Caco-2 (cell line): ENCODE results near the gene GPC5. TPM values are rescaled to one million over a fixed set of nuclear protein-coding genes. Genes with fewer than 3 reads are reported as not detected.

ENCODE experiments used
- BruUV-seq: library from RNA; stranded (reverse); fragments of 400-500 nt; replicated peaks from 2 replicates; lab custom pipeline; 2021; lab: Mats Ljungman, UMichigan
- CTCF ChIA-PET: fragments of 300-600 bp; sonication (Branson Sonifier 250); formaldehyde crosslinking; loops from one replicate; lab custom pipeline; 2022; ENCODE audit warnings: antibody characterized with exemption; lab: Charles Lee
- POLR2A ChIA-PET: fragments of 300-600 bp; sonication (Branson Sonifier 250); formaldehyde crosslinking; loops from one replicate; lab custom pipeline; 2022; ENCODE audit warnings: antibody characterized with exemption; lab: Charles Lee
- DNase-seq, 2 experiments: peaks; one replicate each; pipeline versions ENCODE4 v3.0.0 to v3.0.0-alpha.2; 2020 to 2022
- H3K27me3 ChIP-seq: replicated peaks from 2 replicates; pipeline ENCODE4 v1.6.0; 2011; ENCODE audit warnings: low read length; ENCODE audit not compliant: control insufficient read depth, insufficient read depth
- H3K36me3 ChIP-seq: 2 replicates; pipeline ENCODE4 v1.5.1; 2011; ENCODE audit warnings: low read length; ENCODE audit not compliant: control insufficient read depth, insufficient read depth
- H3K4me1 ChIP-seq: fragments of 250-450 bp; sonication (Bioruptor Pico); 2 replicates; pipeline ENCODE4 v1.5.1; 2020; ENCODE audit warnings: mild to moderate bottlenecking
- H3K4me3 ChIP-seq: 2 replicates; pipeline ENCODE4 v1.5.1; 2011; ENCODE audit warnings: low read depth, mild to moderate bottlenecking, control low read depth, low read length
- H3K9me3 ChIP-seq: fragments of 250-450 bp; sonication (Bioruptor Pico); 2 replicates; pipeline ENCODE4 v1.5.1; 2020; ENCODE audit warnings: mild to moderate bottlenecking, moderate library complexity
- H3K27ac Mint-ChIP-seq: one replicate; pipeline ENCODE4 v1.8.0; 2022; ENCODE audit warnings: mixed read lengths; ENCODE audit not compliant: unreplicated experiment
- H3K27me3 Mint-ChIP-seq: one replicate; pipeline ENCODE4 v1.8.0; 2022; ENCODE audit warnings: mixed read lengths; ENCODE audit not compliant: insufficient read depth, unreplicated experiment
- H3K36me3 Mint-ChIP-seq: one replicate; pipeline ENCODE4 v1.8.0; 2022; ENCODE audit warnings: mild to moderate bottlenecking, mixed read lengths; ENCODE audit not compliant: insufficient read depth, unreplicated experiment
- H3K4me1 Mint-ChIP-seq: one replicate; pipeline ENCODE4 v1.8.0; 2022; ENCODE audit warnings: low read depth, mixed read lengths; ENCODE audit not compliant: unreplicated experiment
- H3K4me3 Mint-ChIP-seq: one replicate; pipeline ENCODE4 v1.8.0; 2022; ENCODE audit warnings: mild to moderate bottlenecking, moderate library complexity, mixed read lengths; ENCODE audit not compliant: unreplicated experiment
- H3K9me3 Mint-ChIP-seq: one replicate; pipeline ENCODE4 v1.8.0; 2022; ENCODE audit warnings: mixed read lengths; ENCODE audit not compliant: unreplicated experiment
- intact Hi-C: fragments of 100-400 bp; cut with micrococcal nuclease; formaldehyde crosslinking; loops from one replicate; pipeline ENCODE4 v1.10.0; 2022; ENCODE audit not compliant: unreplicated experiment
- total RNA-seq: library from RNA; stranded (reverse); gene quantifications from 2 replicates; pipeline ENCODE4 v1.2.3, GENCODE V29; 2022
- TF ChIP-seq, protein P1 (sequence below), 2 experiments: fragments of 200-600 bp in 1 of 2; IDR thresholded peaks; 1 replicate in 1 of 2; 2 replicates in 1 of 2; pipeline versions ENCODE4 v1.5.1 to v1.8.0; 2011 to 2022; ENCODE audit warnings: antibody characterized with exemption in 1 of 2, control low read depth in 1 of 2, inconsistent platforms in 1 of 2, low read depth in 1 of 2, low read length in 1 of 2, mild to moderate bottlenecking in 1 of 2, moderate library complexity in 1 of 2; ENCODE audit not compliant: insufficient read depth in 1 of 2, severe bottlenecking in 1 of 2, unreplicated experiment in 1 of 2

Gene GPC5
- total RNA-seq, 1 experiment from 2014 or later: 4.1 TPM

- ChIA-PET POLR2A (no interaction called here), CTCF (no interaction called here)
- no peak for DNase-seq
- Histone ChIP-seq H3K9me3 (no peaks in the 10 kb centered on the region), H3K27me3 (no peaks in the 10 kb centered on the region), H3K4me1 (no peaks in the 10 kb centered on the region), H3K36me3 (no peaks in the 10 kb centered on the region), H3K4me3 (no peak overlapping the region)
- no peaks in the 10 kb centered on the region for H3K9me3 Mint-ChIP-seq
- intact Hi-C loops: no loop called here
- H3K4me3 Mint-ChIP-seq: no peak overlapping the region
- TF ChIP-seq, protein P1, sequence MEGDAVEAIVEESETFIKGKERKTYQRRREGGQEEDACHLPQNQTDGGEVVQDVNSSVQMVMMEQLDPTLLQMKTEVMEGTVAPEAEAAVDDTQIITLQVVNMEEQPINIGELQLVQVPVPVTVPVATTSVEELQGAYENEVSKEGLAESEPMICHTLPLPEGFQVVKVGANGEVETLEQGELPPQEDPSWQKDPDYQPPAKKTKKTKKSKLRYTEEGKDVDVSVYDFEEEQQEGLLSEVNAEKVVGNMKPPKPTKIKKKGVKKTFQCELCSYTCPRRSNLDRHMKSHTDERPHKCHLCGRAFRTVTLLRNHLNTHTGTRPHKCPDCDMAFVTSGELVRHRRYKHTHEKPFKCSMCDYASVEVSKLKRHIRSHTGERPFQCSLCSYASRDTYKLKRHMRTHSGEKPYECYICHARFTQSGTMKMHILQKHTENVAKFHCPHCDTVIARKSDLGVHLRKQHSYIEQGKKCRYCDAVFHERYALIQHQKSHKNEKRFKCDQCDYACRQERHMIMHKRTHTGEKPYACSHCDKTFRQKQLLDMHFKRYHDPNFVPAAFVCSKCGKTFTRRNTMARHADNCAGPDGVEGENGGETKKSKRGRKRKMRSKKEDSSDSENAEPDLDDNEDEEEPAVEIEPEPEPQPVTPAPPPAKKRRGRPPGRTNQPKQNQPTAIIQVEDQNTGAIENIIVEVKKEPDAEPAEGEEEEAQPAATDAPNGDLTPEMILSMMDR (IDR thresholded peaks at IDR 0.05; ENCODE audit: insufficient read depth in 1 of 2, low read depth in 1 of 2, low read length in 1 of 2, severe bottlenecking in 1 of 2, unreplicated experiment in 1 of 2): no peak
- no peaks in the 10 kb centered on the region for H3K4me1 Mint-ChIP-seq
- no peaks in the 10 kb centered on the region for H3K36me3 Mint-ChIP-seq
- BruUV-seq: no TSS peak
- H3K27ac Mint-ChIP-seq: no peak overlapping the region
- no peaks in the 10 kb centered on the region for H3K27me3 Mint-ChIP-seq
Observed at GRCh38 chr13:92300651-92301050, 902.2 kb downstream of the GPC5 start.

- BruUV-seq: no TSS peak
- Histone ChIP-seq H3K9me3 (no peaks in the 10 kb centered on the region), H3K4me1 (peaks cover 4% of the 10 kb centered on the region; the same call in 1 of the 2 replicates), H3K27me3 (no peaks in the 10 kb centered on the region), H3K36me3 (no peaks in the 10 kb centered on the region), H3K4me3 (no peak overlapping the region)
- POLR2A ChIA-PET: no interaction called here
- no peak for DNase-seq
- no peaks in the 10 kb centered on the region for H3K4me1 Mint-ChIP-seq
- H3K4me3 Mint-ChIP-seq: no peak overlapping the region
- intact Hi-C loops: no loop called here
- TF ChIP-seq, protein P1 (IDR thresholded peaks at IDR 0.05; ENCODE audit: insufficient read depth in 1 of 2, low read depth in 1 of 2, low read length in 1 of 2, severe bottlenecking in 1 of 2, unreplicated experiment in 1 of 2): no peak
- H3K36me3 Mint-ChIP-seq: no peaks in the 10 kb centered on the region
- H3K9me3 Mint-ChIP-seq: no peaks in the 10 kb centered on the region
- H3K27me3 Mint-ChIP-seq: no peaks in the 10 kb centered on the region
- CTCF ChIA-PET: no interaction called here
- no peak overlapping the region for H3K27ac Mint-ChIP-seq
Observed at GRCh38 chr13:92303428-92303827, 905.0 kb downstream of the GPC5 start.

GRCh38 chr13:92307752-92308151, 909.3 kb downstream of the GPC5 start:
- Histone ChIP-seq H3K36me3 (no peaks in the 10 kb centered on the region), H3K4me3 (no peak overlapping the region), H3K4me1 (peaks cover 4% of the 10 kb centered on the region; the same call in 1 of the 2 replicates), H3K9me3 (no peaks in the 10 kb centered on the region), H3K27me3 (no peaks in the 10 kb centered on the region)
- TF ChIP-seq, protein P1 (IDR thresholded peaks at IDR 0.05; ENCODE audit: insufficient read depth in 1 of 2, low read depth in 1 of 2, low read length in 1 of 2, severe bottlenecking in 1 of 2, unreplicated experiment in 1 of 2): no peak
- ChIA-PET CTCF (interaction anchor here (0.6 kb wide), 1 partner anchor 70 kb away, joined by 3 read pairs; no protein-coding TSS in a partner anchor), POLR2A (no interaction called here)
- H3K4me1 Mint-ChIP-seq: no peaks in the 10 kb centered on the region
- no peaks in the 10 kb centered on the region for H3K9me3 Mint-ChIP-seq
- no peak overlapping the region for H3K27ac Mint-ChIP-seq
- no peak overlapping the region for H3K4me3 Mint-ChIP-seq
- intact Hi-C loops: no loop called here
- DNase-seq: no peak
- no peaks in the 10 kb centered on the region for H3K36me3 Mint-ChIP-seq
- no TSS peak for BruUV-seq
- no peaks in the 10 kb centered on the region for H3K27me3 Mint-ChIP-seq
